ENCODE data around the gene EXOC3L2. TPM values are rescaled to one million over a fixed set of nuclear protein-coding genes. Genes with fewer than 3 reads are reported as not detected.
"Not testable (repeated sequence)": the region's sequence is repeated elsewhere in the genome, so short reads cannot be mapped to it uniquely, and the experiment has no call there.

The EXOC3L2 gene
- total RNA-seq, 1 experiment from 2014 or later: not detected

DNA sequence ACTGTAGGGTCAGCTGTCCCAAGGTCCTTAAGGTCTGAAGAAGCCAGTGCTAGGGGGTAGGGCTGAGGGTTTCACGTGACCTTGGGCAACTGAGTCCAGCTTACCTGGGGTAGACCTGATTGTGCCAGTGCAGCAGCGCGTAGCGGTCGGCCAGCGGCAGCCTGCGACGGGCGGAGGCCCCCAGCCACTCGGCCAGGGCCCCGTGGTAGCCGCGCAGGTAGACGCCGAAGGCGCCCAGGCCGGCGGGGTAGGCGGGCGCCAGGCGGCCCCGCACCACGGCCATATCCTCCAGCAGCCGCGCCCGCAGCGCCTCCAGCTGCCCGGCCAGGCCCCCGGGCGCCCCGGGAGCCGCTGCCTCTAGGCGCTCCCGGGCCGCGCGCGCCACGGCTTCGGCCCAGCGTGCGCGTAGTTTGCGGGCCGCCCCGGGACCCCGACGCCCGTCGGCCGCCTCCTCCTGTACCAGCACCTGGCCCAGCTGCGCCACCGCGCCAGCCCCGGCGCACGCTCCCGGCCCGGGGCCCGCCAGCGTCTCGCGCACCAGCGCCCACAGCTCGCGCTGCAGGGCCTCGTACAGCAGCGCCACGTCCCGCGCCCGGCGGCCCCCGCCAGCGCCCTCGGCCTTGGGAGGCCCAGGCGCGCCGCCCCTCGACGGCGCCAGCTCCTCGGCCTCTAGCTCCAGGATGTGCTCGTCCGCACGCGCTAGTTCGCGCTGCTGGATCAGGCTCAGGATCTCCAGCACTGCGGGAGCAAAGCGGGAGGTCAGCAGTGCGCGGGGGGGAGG, 10.9 kb downstream of the EXOC3L2 start:
- no peak for TF ChIP-seq EZH2 (IDR thresholded peaks at IDR 0.05; ENCODE audit: low read length, unreplicated experiment)
- TF ChIP-seq, protein P1, sequence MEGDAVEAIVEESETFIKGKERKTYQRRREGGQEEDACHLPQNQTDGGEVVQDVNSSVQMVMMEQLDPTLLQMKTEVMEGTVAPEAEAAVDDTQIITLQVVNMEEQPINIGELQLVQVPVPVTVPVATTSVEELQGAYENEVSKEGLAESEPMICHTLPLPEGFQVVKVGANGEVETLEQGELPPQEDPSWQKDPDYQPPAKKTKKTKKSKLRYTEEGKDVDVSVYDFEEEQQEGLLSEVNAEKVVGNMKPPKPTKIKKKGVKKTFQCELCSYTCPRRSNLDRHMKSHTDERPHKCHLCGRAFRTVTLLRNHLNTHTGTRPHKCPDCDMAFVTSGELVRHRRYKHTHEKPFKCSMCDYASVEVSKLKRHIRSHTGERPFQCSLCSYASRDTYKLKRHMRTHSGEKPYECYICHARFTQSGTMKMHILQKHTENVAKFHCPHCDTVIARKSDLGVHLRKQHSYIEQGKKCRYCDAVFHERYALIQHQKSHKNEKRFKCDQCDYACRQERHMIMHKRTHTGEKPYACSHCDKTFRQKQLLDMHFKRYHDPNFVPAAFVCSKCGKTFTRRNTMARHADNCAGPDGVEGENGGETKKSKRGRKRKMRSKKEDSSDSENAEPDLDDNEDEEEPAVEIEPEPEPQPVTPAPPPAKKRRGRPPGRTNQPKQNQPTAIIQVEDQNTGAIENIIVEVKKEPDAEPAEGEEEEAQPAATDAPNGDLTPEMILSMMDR (conservative IDR thresholded peaks at IDR 0.05; ENCODE audit: low read depth, low read length): no peak
- no peak for TF ChIP-seq EZH2phosphoT487 (IDR thresholded peaks at IDR 0.05; ENCODE audit: borderline replicate concordance, low read length)

DNA sequence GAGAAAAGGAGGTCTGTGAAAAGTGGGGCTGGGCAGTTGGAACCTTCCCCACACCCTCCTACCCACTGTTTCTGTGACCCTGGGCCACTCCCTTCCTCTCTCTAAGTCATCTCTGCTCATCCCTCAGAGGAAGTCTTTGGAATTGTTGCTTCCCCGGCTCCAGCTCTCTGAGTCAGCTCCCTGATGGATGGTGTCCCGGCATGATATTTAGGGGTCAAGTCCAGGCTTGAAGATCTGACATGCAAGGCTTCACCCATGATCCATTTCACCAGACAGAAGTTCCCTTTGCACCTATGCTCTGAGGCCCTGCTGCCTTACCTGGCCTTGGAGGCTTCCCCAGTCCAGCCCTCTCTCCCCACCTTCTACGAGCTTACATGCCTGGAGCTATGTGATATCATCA, 13.3 kb downstream of the EXOC3L2 start:
- Histone ChIP-seq H2AFZ (ENCODE audit: low read length) (no peak overlapping the region), H3K27me3 (ENCODE audit: low read length) (no peaks in the 10 kb centered on the region), H3K4me2 (ENCODE audit: low read length) (no peak overlapping the region), H3K27ac (ENCODE audit: low read length) (no peak overlapping the region), H3K9me2 (replicated peaks; ENCODE audit: low read length) (no peaks in the 10 kb centered on the region), H3K36me3 (ENCODE audit: low read depth, low read length) (no peaks in the 10 kb centered on the region), H3K79me2 (ENCODE audit: low read length) (no peaks in the 10 kb centered on the region), H3K4me1 (ENCODE audit: insufficient read depth, low read length) (no peaks in the 10 kb centered on the region), H3F3A (ENCODE audit: low read length, unreplicated experiment) (no peaks in the 10 kb centered on the region), H4K20me1 (ENCODE audit: low read length) (no peaks in the 10 kb centered on the region), H3K9ac (ENCODE audit: low read length) (no peak overlapping the region), H3K9me3 (ENCODE audit: low read length) (no peaks in the 10 kb centered on the region), H3K4me3 (ENCODE audit: low read length) (no peak overlapping the region)
- ChIA-PET POLR2A (ENCODE audit: unreplicated experiment) (no interaction called here), CTCF (no interaction called here)
- no peak for DNase-seq
- intact Hi-C loops (cut with micrococcal nuclease): no loop called here
- no peak for ATAC-seq
- TF ChIP-seq EZH2 (IDR thresholded peaks at IDR 0.05; ENCODE audit: low read length, unreplicated experiment) (no peak), EZH2phosphoT487 (IDR thresholded peaks at IDR 0.05; ENCODE audit: borderline replicate concordance, low read length) (no peak)
- TF ChIP-seq, protein P1 (conservative IDR thresholded peaks at IDR 0.05; ENCODE audit: low read depth, low read length): no peak
- BruUV-seq (replicated peaks): no TSS peak

More for the DNA sequence above, 10.9 kb downstream of the EXOC3L2 start:
- no TSS peak for BruUV-seq (replicated peaks)
- no peak for DNase-seq
- intact Hi-C loops (cut with micrococcal nuclease): no loop called here
- ChIA-PET POLR2A (ENCODE audit: unreplicated experiment) (no interaction called here), CTCF (no interaction called here)
- no peaks in the 10 kb centered on the region for H3F3A ChIP-seq (ENCODE audit: low read length, unreplicated experiment)
- H3K27ac ChIP-seq (ENCODE audit: low read length): no peak overlapping the region
- no peaks in the 10 kb centered on the region for H3K27me3 ChIP-seq (ENCODE audit: low read length)
- no peaks in the 10 kb centered on the region for H4K20me1 ChIP-seq (ENCODE audit: low read length)
- no peak overlapping the region for H3K4me3 ChIP-seq (ENCODE audit: low read length)
- H3K36me3 ChIP-seq (ENCODE audit: low read depth, low read length): no peaks in the 10 kb centered on the region
- ATAC-seq: no peak
- H3K9me2 ChIP-seq (replicated peaks; ENCODE audit: low read length): no peaks in the 10 kb centered on the region
- H3K79me2 ChIP-seq (ENCODE audit: low read length): no peaks in the 10 kb centered on the region
- no peak overlapping the region for H3K9ac ChIP-seq (ENCODE audit: low read length)
- H3K4me2 ChIP-seq (ENCODE audit: low read length): no peak overlapping the region
- no peaks in the 10 kb centered on the region for H3K4me1 ChIP-seq (ENCODE audit: insufficient read depth, low read length)
- H3K9me3 ChIP-seq (ENCODE audit: low read length): no peaks in the 10 kb centered on the region
- no peak overlapping the region for H2AFZ ChIP-seq (ENCODE audit: low read length)

DNA sequence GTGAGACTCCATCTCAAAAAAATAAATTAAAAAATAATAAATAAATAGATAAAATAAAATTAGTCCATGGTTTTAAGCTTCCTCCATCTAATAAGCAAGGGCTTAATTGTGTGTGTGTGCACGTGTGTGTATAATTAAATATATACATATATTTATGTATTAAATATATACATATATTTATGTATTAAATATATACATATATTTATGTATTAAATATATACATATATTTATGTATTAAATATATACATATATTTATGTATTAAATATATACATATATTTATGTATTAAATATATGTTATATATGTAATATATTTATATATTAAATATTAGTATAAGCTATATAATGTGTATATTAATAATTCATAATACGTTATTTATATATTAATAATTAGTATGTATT, 16.2 kb downstream of the EXOC3L2 start:
- H3K4me1 ChIP-seq (ENCODE audit: insufficient read depth, low read length); H3F3A ChIP-seq (ENCODE audit: low read length, unreplicated experiment); H3K79me2 ChIP-seq (ENCODE audit: low read length); H4K20me1 ChIP-seq (ENCODE audit: low read length); H3K27me3 ChIP-seq (ENCODE audit: low read length); POLR2A ChIA-PET (ENCODE audit: unreplicated experiment); DNase-seq; CTCF ChIA-PET; BruUV-seq (replicated peaks); H3K27ac ChIP-seq (ENCODE audit: low read length); H3K4me3 ChIP-seq (ENCODE audit: low read length); H3K4me2 ChIP-seq (ENCODE audit: low read length); ATAC-seq; H3K36me3 ChIP-seq (ENCODE audit: low read depth, low read length); H3K9me2 ChIP-seq (replicated peaks; ENCODE audit: low read length); H3K9me3 ChIP-seq (ENCODE audit: low read length); intact Hi-C loops (cut with micrococcal nuclease); H3K9ac ChIP-seq (ENCODE audit: low read length); H2AFZ ChIP-seq (ENCODE audit: low read length): not testable (repeated sequence)
